ENCODE results near the gene NFIX. TPM values are rescaled to one million over a fixed set of nuclear protein-coding genes. Genes with fewer than 3 reads are reported as not detected.

Gene NFIX
- total RNA-seq, 3 donors from 2014 or later (not counting 1 experiment from before 2014, with no cell fraction given), result 0.61 to 2.1 (median 1.3) TPM

- ATAC-seq, result no peak
- no peak overlapping the region for H3K27ac ChIP-seq (ENCODE audit: low read length)
- Mint-ChIP-seq H3K4me1 (peaks cover 7 to 11% of the 10 kb centered on the region in 2 donors), H3K27ac (no peak overlapping the region), H3K27me3 (ENCODE audit: low read depth in 2 of 2) (peaks cover 0 to 6% of the 10 kb centered on the region in 2 donors), H3K4me3 (no peak overlapping the region), H3K9me3 (no peaks in the 10 kb centered on the region), H3K36me3 (no peaks in the 10 kb centered on the region)
- no peaks in the 10 kb centered on the region for H3K9me3 ChIP-seq (ENCODE audit: control insufficient read depth, insufficient read depth, low read length)
- no peak for DNase-seq
- TF ChIP-seq CTCF (IDR thresholded peaks at IDR 0.05), result no peak
- H3K27me3 ChIP-seq (ENCODE audit: control insufficient read depth, insufficient read depth, low read length), result no peaks in the 10 kb centered on the region
- H3K36me3 ChIP-seq (ENCODE audit: control insufficient read depth, insufficient read depth, low read length), result no peaks in the 10 kb centered on the region
- intact Hi-C loops (cut with micrococcal nuclease), result no loop called here
- 91% methylated on average over 14 of the region's 18 CpGs for WGBS (ENCODE audit: insufficient coverage)
- no peaks in the 10 kb centered on the region for H3K4me1 ChIP-seq (ENCODE audit: control insufficient read depth, insufficient read depth, low read length)
- H3K4me3 ChIP-seq (ENCODE audit: low read length), result no peak overlapping the region
Measured at GRCh38 chr19:13036366-13036976, 41.2 kb downstream of the NFIX start.

- no peaks in the 10 kb centered on the region for H3K9me3 ChIP-seq (ENCODE audit: control insufficient read depth, insufficient read depth, low read length)
- H3K4me3 ChIP-seq (ENCODE audit: low read length), result no peak overlapping the region
- H3K9me3 Mint-ChIP-seq, result no peaks in the 10 kb centered on the region
- H3K4me3 Mint-ChIP-seq, result no peak overlapping the region
- no peak for DNase-seq
- no peaks in the 10 kb centered on the region for H3K36me3 Mint-ChIP-seq
- peaks cover 0 to 6% of the 10 kb centered on the region in 2 donors for H3K27me3 Mint-ChIP-seq (ENCODE audit: low read depth in 2 of 2)
- no peak for ATAC-seq
- H3K4me1 ChIP-seq (ENCODE audit: control insufficient read depth, insufficient read depth, low read length), result no peaks in the 10 kb centered on the region
- intact Hi-C loops (cut with micrococcal nuclease), result no loop called here
- H3K27me3 ChIP-seq (ENCODE audit: control insufficient read depth, insufficient read depth, low read length), result no peaks in the 10 kb centered on the region
- WGBS (ENCODE audit: insufficient coverage), result 61% methylated on average over 7 of the region's 7 CpGs
- no peak overlapping the region for H3K27ac ChIP-seq (ENCODE audit: low read length)
- H3K27ac Mint-ChIP-seq, result no peak overlapping the region
- no peak for TF ChIP-seq CTCF (IDR thresholded peaks at IDR 0.05)
- H3K36me3 ChIP-seq (ENCODE audit: control insufficient read depth, insufficient read depth, low read length), result no peaks in the 10 kb centered on the region
- H3K4me1 Mint-ChIP-seq, result peaks cover 7 to 11% of the 10 kb centered on the region in 2 donors
Measured at GRCh38 chr19:13037161-13037560, 41.9 kb downstream of the NFIX start.

GRCh38 chr19:13037731-13038130 lies 42.5 kb downstream of the NFIX start:
- no peak for TF ChIP-seq CTCF (IDR thresholded peaks at IDR 0.05)

More at GRCh38 chr19:13037731-13038130, 42.5 kb downstream of the NFIX start:
- Mint-ChIP-seq H3K9me3 (no peaks in the 10 kb centered on the region), H3K27me3 (ENCODE audit: low read depth in 2 of 2) (peaks cover 0 to 6% of the 10 kb centered on the region in 2 donors), H3K27ac (no peak overlapping the region), H3K4me3 (no peak overlapping the region), H3K36me3 (no peaks in the 10 kb centered on the region), H3K4me1 (peaks cover 8 to 12% of the 10 kb centered on the region in 2 donors)
- H3K27ac ChIP-seq (ENCODE audit: low read length), result no peak overlapping the region
- no peaks in the 10 kb centered on the region for H3K27me3 ChIP-seq (ENCODE audit: control insufficient read depth, insufficient read depth, low read length)
- ATAC-seq (no peak), DNase-seq (no peak)
- no peak overlapping the region for H3K4me3 ChIP-seq (ENCODE audit: low read length)
- H3K4me1 ChIP-seq (ENCODE audit: control insufficient read depth, insufficient read depth, low read length), result peaks cover 5% of the 10 kb centered on the region
- no peaks in the 10 kb centered on the region for H3K9me3 ChIP-seq (ENCODE audit: control insufficient read depth, insufficient read depth, low read length)
- intact Hi-C loops (cut with micrococcal nuclease), result no loop called here
- WGBS (ENCODE audit: insufficient coverage), result 91% methylated on average over 7 of the region's 7 CpGs
- H3K36me3 ChIP-seq (ENCODE audit: control insufficient read depth, insufficient read depth, low read length), result no peaks in the 10 kb centered on the region

Measured in natural killer cell (primary cell).